ENCODE measurements around the gene CARS2. TPM values are rescaled to one million over a fixed set of nuclear protein-coding genes. Genes with fewer than 3 reads are reported as not detected.

Gene CARS2
- total RNA-seq, 4 donors from 2014 or later = 50.6 to 123 (median 97.7) TPM

DNA sequence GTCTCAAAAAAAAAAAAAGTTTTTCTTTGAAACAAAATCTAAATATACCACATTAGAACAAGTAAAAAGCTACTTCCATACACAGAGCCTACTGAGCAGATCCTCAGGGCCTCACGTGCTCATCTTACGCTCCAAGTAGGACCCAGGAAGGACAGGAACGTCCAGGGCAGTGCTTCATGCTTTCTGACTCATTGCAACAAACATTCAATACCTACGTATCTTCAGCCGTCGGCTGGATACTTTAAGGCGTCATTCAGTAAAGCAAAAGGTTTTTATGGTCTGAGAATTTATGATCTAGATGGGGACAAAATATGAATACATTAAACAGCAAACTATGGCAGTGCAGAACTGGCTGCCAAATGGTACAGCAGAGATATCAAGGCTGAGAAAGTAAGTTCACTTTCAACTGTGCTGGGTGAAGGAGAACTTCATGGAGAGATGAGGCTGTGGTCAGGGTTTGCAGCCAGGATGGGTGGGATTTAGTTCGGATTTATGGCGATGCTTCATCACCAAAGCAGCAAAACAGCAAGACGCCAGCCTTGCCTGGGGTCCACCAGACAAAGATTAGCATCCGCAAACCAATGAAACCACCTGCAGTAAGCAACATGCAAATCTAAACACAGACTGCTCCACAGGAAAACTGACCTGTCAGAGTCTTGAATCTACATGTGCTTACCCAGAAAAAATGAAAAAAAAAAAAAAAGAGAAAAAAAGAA, 20.5 kb downstream of the CARS2 start:
- DNase-seq = peak in 1 of 3 donors; percentile 78
- Histone ChIP-seq H3K36me3 (peaks cover 0 to 57% (median 0%) of the 10 kb centered on the region in 3 donors), H3K4me1 (peaks cover 0 to 14% (median 0%) of the 10 kb centered on the region in 4 donors), H3K4me3 (no peak overlapping the region), H3K27me3 (no peaks in the 10 kb centered on the region), H3K9me3 (no peaks in the 10 kb centered on the region), H3K27ac (peak overlapping the region in 3 of 4 donors; percentile 15 to 77 (median 73))
- TF ChIP-seq CTCF (IDR thresholded peaks at IDR 0.05) (no peak), POLR2A (IDR thresholded peaks at IDR 0.05) (peak in 1 of 2 donors; percentile 40)

DNA sequence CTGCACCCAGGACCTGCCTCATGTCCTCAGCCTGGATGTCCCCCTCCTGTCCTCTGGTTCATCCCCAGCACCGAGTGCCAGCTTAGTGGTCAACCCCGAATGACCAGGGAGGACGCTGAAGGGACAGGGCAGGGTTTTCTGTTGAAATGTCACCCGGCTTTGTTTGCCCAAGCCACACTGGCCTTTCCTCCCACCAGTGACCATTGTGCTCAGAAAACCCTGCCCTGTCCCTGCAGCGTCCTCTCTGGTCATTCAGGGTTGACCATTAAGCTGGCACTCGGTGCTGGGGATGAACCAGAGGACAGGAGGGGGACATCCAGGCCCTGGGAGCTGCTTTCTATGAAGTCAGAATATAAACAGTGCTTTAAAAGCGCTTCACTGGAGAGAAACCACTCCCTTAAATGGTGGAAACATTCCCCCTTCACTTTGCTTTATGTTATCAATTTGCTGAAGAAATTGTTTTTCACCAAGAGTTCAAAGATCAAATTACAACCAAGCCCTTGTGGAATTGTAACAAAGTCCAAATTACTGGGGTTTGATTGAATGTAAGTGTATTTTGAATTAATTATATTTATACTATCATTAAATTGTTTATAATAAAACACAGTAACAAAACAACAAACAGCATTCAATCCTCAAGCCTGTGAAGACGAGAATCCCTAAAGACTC, 21.4 kb downstream of the CARS2 start:
- peak in 1 of 3 donors; percentile 45 for DNase-seq
- peak overlapping the region in 1 of 4 donors; percentile 5 for H3K4me3 ChIP-seq
- H3K27ac ChIP-seq = peak overlapping the region in 3 of 4 donors; percentile 15 to 77 (median 73)
- H3K27me3 ChIP-seq = no peaks in the 10 kb centered on the region
- peak in 1 of 6 experiments; percentile 6 for TF ChIP-seq CTCF (IDR thresholded peaks at IDR 0.05)
- TF ChIP-seq POLR2A (IDR thresholded peaks at IDR 0.05) = no peak
- no peaks in the 10 kb centered on the region for H3K9me3 ChIP-seq
- peaks cover 0 to 14% (median 0%) of the 10 kb centered on the region in 4 donors for H3K4me1 ChIP-seq
- peaks cover 0 to 57% (median 0%) of the 10 kb centered on the region in 3 donors for H3K36me3 ChIP-seq

GRCh38 chr13:110683921-110684320, 22.0 kb downstream of the CARS2 start:
- peaks cover 0 to 14% (median 0%) of the 10 kb centered on the region in 4 donors for H3K4me1 ChIP-seq
- H3K4me3 ChIP-seq = no peak overlapping the region
- H3K27me3 ChIP-seq = no peaks in the 10 kb centered on the region
- no peak for TF ChIP-seq CTCF (IDR thresholded peaks at IDR 0.05)
- no peak for TF ChIP-seq POLR2A (IDR thresholded peaks at IDR 0.05)
- H3K36me3 ChIP-seq = peaks cover 0 to 62% (median 0%) of the 10 kb centered on the region in 3 donors
- H3K27ac ChIP-seq = peak overlapping the region in 2 of 4 donors; percentile 73 to 77
- no peaks in the 10 kb centered on the region for H3K9me3 ChIP-seq
- DNase-seq = peak in 1 of 3 donors; percentile 37

GRCh38 chr13:110683203-110683883, 22.6 kb downstream of the CARS2 start:
- Histone ChIP-seq H3K9me3 (no peaks in the 10 kb centered on the region), H3K27me3 (no peaks in the 10 kb centered on the region), H3K27ac (no peak overlapping the region), H3K4me1 (peaks cover 0 to 14% (median 0%) of the 10 kb centered on the region in 4 donors), H3K4me3 (no peak overlapping the region), H3K36me3 (peaks cover 0 to 66% (median 0%) of the 10 kb centered on the region in 3 donors)
- TF ChIP-seq POLR2A (IDR thresholded peaks at IDR 0.05) (no peak), CTCF (IDR thresholded peaks at IDR 0.05) (peak in 4 of 6 experiments; percentile 26 to 65 (median 62))
- DNase-seq = peak in 1 of 3 donors; percentile 60

GRCh38 chr13:110682746-110683145, 23.2 kb downstream of the CARS2 start:
- TF ChIP-seq CTCF (IDR thresholded peaks at IDR 0.05) (no peak), POLR2A (IDR thresholded peaks at IDR 0.05) (no peak)
- Histone ChIP-seq H3K9me3 (no peaks in the 10 kb centered on the region), H3K4me1 (peaks cover 0 to 14% (median under 1%) of the 10 kb centered on the region in 4 donors), H3K4me3 (no peak overlapping the region), H3K27ac (no peak overlapping the region), H3K27me3 (no peaks in the 10 kb centered on the region), H3K36me3 (peaks cover 0 to 65% (median 0%) of the 10 kb centered on the region in 3 donors)
- DNase-seq = peak in 1 of 3 donors; percentile 44

Measured in Peyer's patch (tissue), 4 donors.